HEK293 (cell line): ENCODE data around the gene GPD1.
A peak's percentile ranks its signal among the peaks of the same experiment; 100 is the strongest.

Experiments
- CTCF ChIA-PET: fragments of 350-600 bp; formaldehyde crosslinking; extraction: SDS; loops from one replicate; lab custom pipeline; 2021; ENCODE audit warnings: antibody characterized with exemption; lab: Yijun Ruan, JAX
- POLR2A ChIA-PET: fragments of 300-600 bp; formaldehyde crosslinking; extraction: SDS; loops from one replicate; lab custom pipeline; 2020; ENCODE audit warnings: antibody characterized with exemption, inconsistent platforms; lab: Yijun Ruan, JAX
- H3K27ac ChIP-seq: fragments of 200-500 bp; sonication (Bioruptor generic); 2 replicates; pipeline ENCODE4 v1.5.1; 2014; ENCODE audit warnings: low read depth, low read length, control low read depth, inconsistent platforms; ENCODE audit errors: extremely low read depth
- H3K36me3 ChIP-seq, 2 experiments: fragments of 200-500 bp in 1 of 2; sonication (Bioruptor generic) in 1 of 2; 1 replicate in 1 of 2; 2 replicates in 1 of 2; pipeline ENCODE4 v1.5.1; 2014 to 2017; ENCODE audit warnings: inconsistent platforms in 2 of 2, low read length in 2 of 2; ENCODE audit not compliant: control insufficient read depth in 2 of 2, insufficient read depth in 1 of 2
- H3K4me1 ChIP-seq: fragments of 200-500 bp; sonication (Bioruptor generic); 2 replicates; pipeline ENCODE4 v1.5.1; 2014; ENCODE audit warnings: mild to moderate bottlenecking, low read length, inconsistent platforms; ENCODE audit not compliant: control insufficient read depth, insufficient read depth
- H3K4me3 ChIP-seq: 2 replicates; pipeline ENCODE4 v1.5.1; 2011; ENCODE audit warnings: low read depth, mild to moderate bottlenecking, control low read depth, low read length, moderate library complexity
- H3K9me3 ChIP-seq: fragments of 200-500 bp; sonication (Bioruptor generic); 2 replicates; pipeline ENCODE4 v1.5.1; 2014; ENCODE audit warnings: low read depth, low read length, inconsistent platforms; ENCODE audit not compliant: control insufficient read depth, insufficient read depth
- BCL11A ChIP-seq: fragments of 450-650 bp; formaldehyde crosslinking; IDR thresholded peaks from 2 replicates; pipeline ENCODE4 v1.5.1; 2016; ENCODE audit warnings: low read depth, missing biosample characterization, missing genetic modification characterization
- HOXC10 ChIP-seq: sonication (generic); formaldehyde crosslinking; IDR thresholded peaks from 2 replicates; pipeline ENCODE4 v1.8.1; 2023; ENCODE audit warnings: mild to moderate bottlenecking, missing genetic modification reagents
- SCRT1 ChIP-seq: fragments of 450-650 bp; formaldehyde crosslinking; IDR thresholded peaks from 2 replicates; pipeline ENCODE4 v1.5.1; 2016; ENCODE audit warnings: missing biosample characterization, missing genetic modification characterization, borderline replicate concordance
- SCRT2 ChIP-seq: fragments of 450-650 bp; formaldehyde crosslinking; IDR thresholded peaks from 2 replicates; pipeline ENCODE4 v1.5.1; 2016; ENCODE audit warnings: missing biosample characterization, missing genetic modification characterization
- SP2 ChIP-seq: fragments of 450-650 bp; formaldehyde crosslinking; IDR thresholded peaks from 2 replicates; pipeline ENCODE4 v1.5.1; 2016; ENCODE audit warnings: missing biosample characterization, missing genetic modification characterization
- TRIM28 ChIP-seq: IDR thresholded peaks from 2 replicates; pipeline ENCODE4 v1.6.1; 2011; ENCODE audit warnings: low read length, control low read depth, borderline replicate concordance
- YY2 ChIP-seq: fragments of 450-650 bp; formaldehyde crosslinking; IDR thresholded peaks from 2 replicates; pipeline ENCODE4 v1.5.1; 2016; ENCODE audit warnings: missing biosample characterization, missing genetic modification characterization
- ZBTB6 ChIP-seq: fragments of 450-650 bp; formaldehyde crosslinking; IDR thresholded peaks from 2 replicates; pipeline ENCODE4 v1.5.1; 2017; ENCODE audit warnings: missing biosample characterization, missing genetic modification characterization
- ZFHX2 ChIP-seq: fragments of 450-650 bp; formaldehyde crosslinking; conservative IDR thresholded peaks from 2 replicates; pipeline ENCODE4 v1.5.1; 2016; ENCODE audit warnings: missing biosample characterization, missing genetic modification characterization
- ZNF155 ChIP-seq: fragments of 450-650 bp; formaldehyde crosslinking; IDR thresholded peaks from 2 replicates; pipeline ENCODE4 v1.5.1; 2016; ENCODE audit warnings: missing biosample characterization, missing genetic modification characterization
- ZNF221 ChIP-seq: fragments of 450-650 bp; formaldehyde crosslinking; IDR thresholded peaks from 2 replicates; pipeline ENCODE4 v1.5.1; 2017; ENCODE audit warnings: missing biosample characterization, missing genetic modification characterization, borderline replicate concordance
- ZNF248 ChIP-seq: fragments of 450-650 bp; formaldehyde crosslinking; IDR thresholded peaks from 2 replicates; pipeline ENCODE4 v1.5.1; 2017; ENCODE audit warnings: missing biosample characterization, missing genetic modification characterization
- ZNF26 ChIP-seq: fragments of 450-650 bp; formaldehyde crosslinking; IDR thresholded peaks from 2 replicates; pipeline ENCODE4 v1.5.1; 2016; ENCODE audit warnings: missing biosample characterization, missing genetic modification characterization
- ZNF398 ChIP-seq: fragments of 450-650 bp; formaldehyde crosslinking; IDR thresholded peaks from 2 replicates; pipeline ENCODE4 v1.5.1; 2017; ENCODE audit warnings: missing biosample characterization, missing genetic modification characterization
- ZNF449 ChIP-seq: fragments of 450-650 bp; formaldehyde crosslinking; IDR thresholded peaks from 2 replicates; pipeline ENCODE4 v1.5.1; 2017; ENCODE audit warnings: missing biosample characterization, mild to moderate bottlenecking, missing genetic modification characterization, moderate library complexity
- ZNF521 ChIP-seq: fragments of 450-650 bp; formaldehyde crosslinking; IDR thresholded peaks from 2 replicates; pipeline ENCODE4 v1.5.1; 2017; ENCODE audit warnings: missing biosample characterization, mild to moderate bottlenecking, missing genetic modification characterization
- ZNF530 ChIP-seq: fragments of 450-650 bp; formaldehyde crosslinking; IDR thresholded peaks from 2 replicates; pipeline ENCODE4 v1.5.1; 2016; ENCODE audit warnings: low read depth, missing biosample characterization, missing genetic modification characterization
- ZNF624 ChIP-seq: fragments of 450-650 bp; formaldehyde crosslinking; IDR thresholded peaks from 2 replicates; pipeline ENCODE4 v1.5.1; 2017; ENCODE audit warnings: missing biosample characterization, missing genetic modification characterization
- ZSCAN16 ChIP-seq: fragments of 450-650 bp; formaldehyde crosslinking; IDR thresholded peaks from 2 replicates; pipeline ENCODE4 v1.5.1; 2016; ENCODE audit warnings: missing biosample characterization, missing genetic modification characterization
- ZSCAN30 ChIP-seq: fragments of 450-650 bp; IDR thresholded peaks from 2 replicates; pipeline ENCODE4 v1.5.1; 2018; ENCODE audit warnings: missing biosample characterization, mild to moderate bottlenecking, missing genetic modification characterization, moderate library complexity

The GPD1 gene

GRCh38 chr12:50057896-50058670, 45.7 kb upstream of the GPD1 start (continued):
- TF ChIP-seq ZNF398 (tag by site-specific recombination) (peak; percentile 80), TRIM28 (no peak), HOXC10 (CRISPR knock-in tag) (no peak), ZNF449 (no peak), ZSCAN30 (tag by site-specific recombination) (no peak), ZNF221 (tag by site-specific recombination) (no peak)

- Histone ChIP-seq H3K36me3 (peaks cover 0 to 33% of the 10 kb centered on the region in 2 experiments; a peak in 1 of 3 replicates), H3K4me1 (no peaks in the 10 kb centered on the region; the same call in 1 of the 2 replicates), H3K4me3 (no peak overlapping the region), H3K9me3 (no peaks in the 10 kb centered on the region), H3K27ac (no peak overlapping the region)
- TF ChIP-seq SCRT2 (peak; percentile 93), ZNF155 (no peak), ZNF248 (tag by site-specific recombination) (no peak), ZNF624 (tag by site-specific recombination) (no peak), ZNF26 (no peak), TRIM28 (no peak), ZFHX2 (tag by site-specific recombination) (0 out of 2 replicates have a peak, but pooled peaks have one; percentile 6), SP2 (tag by site-specific recombination) (no peak), BCL11A (tag by site-specific recombination) (no peak), SCRT1 (tag by site-specific recombination) (peak; percentile 77), ZNF530 (no peak), ZSCAN16 (tag by site-specific recombination) (no peak), YY2 (no peak), ZBTB6 (no peak), ZNF521 (tag by site-specific recombination) (no peak)
- ChIA-PET CTCF (interaction anchor here (0.9 to 5.1 kb wide), 6 partner anchors 11 to 92 kb away, joined by 3 to 40 read pairs (median 10); no protein-coding TSS in a partner anchor), POLR2A (interaction anchor here (1.5 kb wide), 1 partner anchor 26 kb away, joined by 5 read pairs; the partner anchor contains the start of gene SMARCD1)
Observed at GRCh38 chr12:50058743-50059312, 45.0 kb upstream of the GPD1 start.
